MM.1S (cell line): ENCODE data around the gene GALM.
"Not testable (repeated sequence)": the region's sequence is repeated elsewhere in the genome, so short reads cannot be mapped to it uniquely, and the experiment has no call there.

ENCODE experiments used
- DNase-seq: peaks from one replicate; pipeline ENCODE4 v3.0.0-alpha.2; 2015
- H2AFZ ChIP-seq: fragments of 300-600 bp; sonication (generic); 2 replicates; pipeline ENCODE4 v1.6.0; 2016; ENCODE audit warnings: antibody characterized with exemption, low read length
- H3F3A ChIP-seq: fragments of 300-600 bp; sonication (generic); 2 replicates; pipeline ENCODE4 v1.6.1; 2016; ENCODE audit warnings: mild to moderate bottlenecking, antibody characterized with exemption, low read length, moderate library complexity, mixed read lengths; ENCODE audit not compliant: insufficient read depth
- H3K27ac ChIP-seq: fragments of 300-600 bp; sonication (generic); 2 replicates; pipeline ENCODE4 v1.5.1; 2016; ENCODE audit warnings: mild to moderate bottlenecking, low read length
- H3K27me3 ChIP-seq: fragments of 300-600 bp; sonication (generic); replicated peaks from 2 replicates; pipeline ENCODE4 v1.6.0; 2016; ENCODE audit warnings: low read length; ENCODE audit not compliant: insufficient read depth
- H3K36me3 ChIP-seq: fragments of 300-600 bp; sonication (generic); replicated peaks from 2 replicates; pipeline ENCODE4 v1.6.1; 2016; ENCODE audit warnings: mild to moderate bottlenecking, low read length, mixed read lengths; ENCODE audit not compliant: insufficient read depth
- H3K4me1 ChIP-seq: fragments of 300-600 bp; sonication (generic); 2 replicates; pipeline ENCODE4 v1.6.1; 2016; ENCODE audit warnings: low read length, mixed read lengths
- H3K4me2 ChIP-seq: fragments of 300-600 bp; sonication (generic); 2 replicates; pipeline ENCODE4 v1.6.0; 2016; ENCODE audit warnings: low read depth, low read length
- H3K4me3 ChIP-seq: fragments of 300-600 bp; sonication (generic); 2 replicates; pipeline ENCODE4 v1.5.1; 2016; ENCODE audit warnings: low read length, mixed read lengths
- H3K79me2 ChIP-seq: fragments of 300-600 bp; sonication (generic); 2 replicates; pipeline ENCODE4 v1.6.1; 2016; ENCODE audit warnings: mixed run types, low read length, mixed read lengths
- H3K9ac ChIP-seq: fragments of 300-600 bp; sonication (generic); 2 replicates; pipeline ENCODE4 v1.6.1; 2016; ENCODE audit warnings: low read length, mixed read lengths
- H3K9me2 ChIP-seq: fragments of 300-600 bp; sonication (generic); replicated peaks from 2 replicates; pipeline ENCODE4 v1.6.1; 2016; ENCODE audit warnings: mild to moderate bottlenecking, low read length, mixed read lengths; ENCODE audit not compliant: insufficient read depth
- H3K9me3 ChIP-seq: fragments of 300-600 bp; sonication (generic); replicated peaks from 2 replicates; pipeline ENCODE4 v1.6.1; 2016; ENCODE audit warnings: mild to moderate bottlenecking, low read length, mixed read lengths; ENCODE audit not compliant: insufficient read depth
- H4K20me1 ChIP-seq: fragments of 300-600 bp; sonication (generic); 2 replicates; pipeline ENCODE4 v1.6.1; 2016; ENCODE audit warnings: mild to moderate bottlenecking, low read length, moderate library complexity, mixed read lengths; ENCODE audit not compliant: insufficient read depth
- CTCF ChIP-seq: fragments of 300-600 bp; sonication (generic); IDR thresholded peaks from 2 replicates; pipeline ENCODE4 v1.5.1; 2016; ENCODE audit warnings: antibody characterized with exemption, low read length, mixed read lengths
- EZH2 ChIP-seq: fragments of 300-600 bp; sonication (generic); optimal IDR thresholded peaks from 2 replicates; pipeline ENCODE3; 2017; ENCODE audit warnings: low read depth, mild to moderate bottlenecking, antibody characterized with exemption, low read length, mixed read lengths
- EZH2phosphoT487 ChIP-seq: fragments of 300-600 bp; sonication (generic); IDR thresholded peaks from 2 replicates; pipeline ENCODE4 v1.6.1; 2018; ENCODE audit warnings: antibody characterized with exemption, low read length

GALM gene

GRCh38 chr2:38754506-38754905, 88.6 kb downstream of the GALM start:
- H4K20me1 ChIP-seq, result peaks cover 7% of the 10 kb centered on the region
- peaks cover 16% of the 10 kb centered on the region for H3K79me2 ChIP-seq
- peak overlapping the region; percentile 64 for H3K4me2 ChIP-seq
- H3K4me3 ChIP-seq, result peak overlapping the region; percentile 42; the same call in 1 of the 2 replicates
- H3F3A ChIP-seq, result peaks cover 11% of the 10 kb centered on the region
- no peak overlapping the region for H3K27ac ChIP-seq
- TF ChIP-seq EZH2 (no peak), EZH2phosphoT487 (no peak), CTCF (no peak)
- H3K36me3 ChIP-seq, result peaks cover 6% of the 10 kb centered on the region
- peak overlapping the region; percentile 35; the same call in 1 of the 2 replicates for H3K9ac ChIP-seq
- H3K9me2 ChIP-seq, result no peaks in the 10 kb centered on the region
- H3K27me3 ChIP-seq, result no peaks in the 10 kb centered on the region
- no peaks in the 10 kb centered on the region for H3K9me3 ChIP-seq
- peak overlapping the region; percentile 53; the same call in 1 of the 2 replicates for H2AFZ ChIP-seq
- no peak for DNase-seq
- H3K4me1 ChIP-seq, result peaks cover 15% of the 10 kb centered on the region

- DNase-seq, result not testable (repeated sequence)
Observed at GRCh38 chr2:38755891-38756290, 90.0 kb downstream of the GALM start.

GRCh38 chr2:38763228-38763627, 97.3 kb downstream of the GALM start:
- Histone ChIP-seq H3K9me2 (no peaks in the 10 kb centered on the region), H3K36me3 (no peaks in the 10 kb centered on the region), H3K4me1 (no peaks in the 10 kb centered on the region), H3K4me2 (no peak overlapping the region), H3K79me2 (no peaks in the 10 kb centered on the region), H3K9me3 (no peaks in the 10 kb centered on the region), H3K27ac (no peak overlapping the region), H2AFZ (no peak overlapping the region), H4K20me1 (no peaks in the 10 kb centered on the region), H3K27me3 (no peaks in the 10 kb centered on the region), H3K4me3 (no peak overlapping the region), H3K9ac (no peak overlapping the region), H3F3A (no peaks in the 10 kb centered on the region)
- DNase-seq, result no peak
- TF ChIP-seq EZH2phosphoT487, result no peak
- no peak for TF ChIP-seq CTCF
- no peak for TF ChIP-seq EZH2

More at GRCh38 chr2:38755891-38756290, 90.0 kb downstream of the GALM start:
- not testable (repeated sequence) for H3K9me3 ChIP-seq, H3K36me3 ChIP-seq, H3F3A ChIP-seq, H3K4me3 ChIP-seq, H3K4me2 ChIP-seq, H4K20me1 ChIP-seq, H3K9ac ChIP-seq, H3K79me2 ChIP-seq, H3K9me2 ChIP-seq, H3K27me3 ChIP-seq, H2AFZ ChIP-seq, H3K27ac ChIP-seq
- peaks cover 11% of the 10 kb centered on the region for H3K4me1 ChIP-seq

GRCh38 chr2:38763728-38764127, 97.8 kb downstream of the GALM start:
- Histone ChIP-seq H3K4me1 (no peaks in the 10 kb centered on the region), H3K9ac (no peak overlapping the region), H4K20me1 (no peaks in the 10 kb centered on the region), H2AFZ (no peak overlapping the region), H3K4me3 (no peak overlapping the region), H3K36me3 (no peaks in the 10 kb centered on the region), H3F3A (no peaks in the 10 kb centered on the region), H3K27me3 (no peaks in the 10 kb centered on the region), H3K9me2 (no peaks in the 10 kb centered on the region), H3K79me2 (no peaks in the 10 kb centered on the region), H3K27ac (no peak overlapping the region), H3K4me2 (no peak overlapping the region), H3K9me3 (no peaks in the 10 kb centered on the region)
- no peak for TF ChIP-seq EZH2
- no peak for TF ChIP-seq EZH2phosphoT487
- TF ChIP-seq CTCF, result no peak
- DNase-seq, result no peak
